ENCODE measurements around the gene TPP1. TPM values are rescaled to one million over a fixed set of nuclear protein-coding genes. Genes with fewer than 3 reads are reported as not detected.

The TPP1 gene
- total RNA-seq, 1 experiment from 2014 or later, result 21.6 TPM

DNA sequence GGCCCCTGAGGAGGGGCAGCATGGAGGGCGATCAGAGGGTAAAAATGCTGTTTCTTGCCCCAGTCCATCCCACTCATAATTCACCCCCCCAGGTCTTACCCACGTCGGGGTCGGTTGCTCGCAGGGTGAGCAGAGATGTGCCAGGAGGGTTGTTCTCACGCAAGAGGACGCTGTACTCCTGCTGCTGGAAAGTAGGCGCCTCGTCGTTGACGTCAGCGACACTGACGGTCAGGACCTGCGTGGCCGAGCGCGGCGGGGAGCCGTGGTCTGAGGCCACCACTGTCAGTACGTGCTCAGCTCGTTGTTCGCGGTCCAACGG is 10.3 kb upstream of the TPP1 start:
- ATAC-seq, result no peak
- H3K79me2 ChIP-seq (ENCODE audit: low read length), result no peaks in the 10 kb centered on the region
- H3F3A ChIP-seq (ENCODE audit: low read length, unreplicated experiment), result no peaks in the 10 kb centered on the region
- H3K27ac ChIP-seq (ENCODE audit: low read length), result no peak overlapping the region
- DNase-seq, result no peak
- H3K9me3 ChIP-seq (ENCODE audit: low read length), result no peaks in the 10 kb centered on the region
- H4K20me1 ChIP-seq (ENCODE audit: low read length), result no peaks in the 10 kb centered on the region
- TF ChIP-seq, protein P1, sequence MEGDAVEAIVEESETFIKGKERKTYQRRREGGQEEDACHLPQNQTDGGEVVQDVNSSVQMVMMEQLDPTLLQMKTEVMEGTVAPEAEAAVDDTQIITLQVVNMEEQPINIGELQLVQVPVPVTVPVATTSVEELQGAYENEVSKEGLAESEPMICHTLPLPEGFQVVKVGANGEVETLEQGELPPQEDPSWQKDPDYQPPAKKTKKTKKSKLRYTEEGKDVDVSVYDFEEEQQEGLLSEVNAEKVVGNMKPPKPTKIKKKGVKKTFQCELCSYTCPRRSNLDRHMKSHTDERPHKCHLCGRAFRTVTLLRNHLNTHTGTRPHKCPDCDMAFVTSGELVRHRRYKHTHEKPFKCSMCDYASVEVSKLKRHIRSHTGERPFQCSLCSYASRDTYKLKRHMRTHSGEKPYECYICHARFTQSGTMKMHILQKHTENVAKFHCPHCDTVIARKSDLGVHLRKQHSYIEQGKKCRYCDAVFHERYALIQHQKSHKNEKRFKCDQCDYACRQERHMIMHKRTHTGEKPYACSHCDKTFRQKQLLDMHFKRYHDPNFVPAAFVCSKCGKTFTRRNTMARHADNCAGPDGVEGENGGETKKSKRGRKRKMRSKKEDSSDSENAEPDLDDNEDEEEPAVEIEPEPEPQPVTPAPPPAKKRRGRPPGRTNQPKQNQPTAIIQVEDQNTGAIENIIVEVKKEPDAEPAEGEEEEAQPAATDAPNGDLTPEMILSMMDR (conservative IDR thresholded peaks at IDR 0.05; ENCODE audit: low read depth, low read length), result no peak
- no peak for TF ChIP-seq EZH2phosphoT487 (IDR thresholded peaks at IDR 0.05; ENCODE audit: borderline replicate concordance, low read length)
- TF ChIP-seq EZH2 (IDR thresholded peaks at IDR 0.05; ENCODE audit: low read length, unreplicated experiment), result no peak
- H3K4me2 ChIP-seq (ENCODE audit: low read length), result no peak overlapping the region
- POLR2A ChIA-PET (ENCODE audit: unreplicated experiment), result no interaction called here
- no peak overlapping the region for H3K9ac ChIP-seq (ENCODE audit: low read length)
- no peak overlapping the region for H3K4me3 ChIP-seq (ENCODE audit: low read length)
- no peaks in the 10 kb centered on the region for H3K27me3 ChIP-seq (ENCODE audit: low read length)
- intact Hi-C loops (cut with micrococcal nuclease), result no loop called here
- no TSS peak for BruUV-seq (replicated peaks)
- H3K4me1 ChIP-seq (ENCODE audit: insufficient read depth, low read length), result no peaks in the 10 kb centered on the region
- H3K36me3 ChIP-seq (ENCODE audit: low read depth, low read length), result no peaks in the 10 kb centered on the region
- CTCF ChIA-PET, result no interaction called here
- H2AFZ ChIP-seq (ENCODE audit: low read length), result no peak overlapping the region
- H3K9me2 ChIP-seq (replicated peaks; ENCODE audit: low read length), result no peaks in the 10 kb centered on the region

DNA sequence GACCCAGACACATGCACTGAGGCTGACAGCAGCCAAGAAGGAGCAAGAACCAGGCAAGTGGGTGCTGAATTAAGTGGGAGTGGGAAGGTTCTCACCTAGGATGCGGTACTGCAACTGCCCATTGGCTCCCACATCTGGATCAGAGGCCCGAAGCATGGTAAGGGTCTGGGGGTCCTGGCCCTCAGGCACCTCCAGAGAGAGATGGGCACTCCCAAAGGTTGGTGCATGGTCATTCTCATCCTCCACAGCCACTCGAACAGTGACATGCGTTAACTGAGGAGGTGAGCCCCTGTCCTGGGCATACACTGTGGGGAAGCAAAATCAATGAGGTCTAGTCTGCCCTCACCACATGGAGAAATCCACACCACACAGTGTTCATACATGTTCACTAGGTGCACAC is 9.3 kb upstream of the TPP1 start:
- POLR2A ChIA-PET (ENCODE audit: unreplicated experiment), result interaction anchor here (0.8 kb wide), 1 partner anchor 9 kb away, joined by 7 read pairs; the partner anchor contains the start of gene TPP1
- Histone ChIP-seq H3K27me3 (ENCODE audit: low read length) (no peaks in the 10 kb centered on the region), H3K4me1 (ENCODE audit: insufficient read depth, low read length) (no peaks in the 10 kb centered on the region)

DNA sequence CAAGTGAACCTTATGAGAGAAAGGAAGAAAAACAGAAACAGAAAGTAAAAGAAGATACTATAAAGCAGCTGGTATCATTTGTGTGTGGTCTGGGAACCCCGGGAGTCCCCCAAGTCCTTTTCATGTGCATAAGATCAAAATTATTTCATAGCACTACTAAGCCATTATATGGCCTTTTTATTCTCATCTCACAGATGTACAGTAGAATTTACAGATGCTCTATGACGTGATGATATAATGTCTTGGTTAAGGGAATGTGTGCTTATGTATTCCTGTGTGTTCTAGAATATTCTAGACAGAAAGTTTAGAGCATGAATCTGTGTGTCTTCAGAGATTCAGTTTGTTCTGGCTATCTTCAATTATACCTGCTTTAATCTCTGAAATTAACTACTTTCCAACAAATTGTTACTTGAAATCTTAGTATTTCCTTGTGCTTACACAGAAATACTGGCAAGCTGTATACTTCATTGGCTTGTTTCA is 8.6 kb upstream of the TPP1 start:
- no peak for TF ChIP-seq EZH2phosphoT487 (IDR thresholded peaks at IDR 0.05; ENCODE audit: borderline replicate concordance, low read length)
- TF ChIP-seq, protein P1 (conservative IDR thresholded peaks at IDR 0.05; ENCODE audit: low read depth, low read length), result no peak
- TF ChIP-seq EZH2 (IDR thresholded peaks at IDR 0.05; ENCODE audit: low read length, unreplicated experiment), result no peak
- no peak for ATAC-seq
- BruUV-seq (replicated peaks), result no TSS peak
- H3K4me2 ChIP-seq (ENCODE audit: low read length), result no peak overlapping the region
- H3F3A ChIP-seq (ENCODE audit: low read length, unreplicated experiment), result no peaks in the 10 kb centered on the region
- no peaks in the 10 kb centered on the region for H3K9me2 ChIP-seq (replicated peaks; ENCODE audit: low read length)
- H3K4me3 ChIP-seq (ENCODE audit: low read length), result no peak overlapping the region
- no peaks in the 10 kb centered on the region for H3K4me1 ChIP-seq (ENCODE audit: insufficient read depth, low read length)
- H3K9me3 ChIP-seq (ENCODE audit: low read length), result no peaks in the 10 kb centered on the region
- H4K20me1 ChIP-seq (ENCODE audit: low read length), result no peaks in the 10 kb centered on the region
- ChIA-PET POLR2A (ENCODE audit: unreplicated experiment) (interaction anchor here (0.8 kb wide), 1 partner anchor 8 kb away, joined by 7 read pairs; the partner anchor contains the start of gene TPP1), CTCF (no interaction called here)
- H3K79me2 ChIP-seq (ENCODE audit: low read length), result no peaks in the 10 kb centered on the region
- no peak for DNase-seq
- no peaks in the 10 kb centered on the region for H3K27me3 ChIP-seq (ENCODE audit: low read length)
- no peak overlapping the region for H2AFZ ChIP-seq (ENCODE audit: low read length)
- intact Hi-C loops (cut with micrococcal nuclease), result no loop called here
- no peak overlapping the region for H3K9ac ChIP-seq (ENCODE audit: low read length)
- H3K27ac ChIP-seq (ENCODE audit: low read length), result no peak overlapping the region
- no peaks in the 10 kb centered on the region for H3K36me3 ChIP-seq (ENCODE audit: low read depth, low read length)

More for the DNA sequence above, 9.3 kb upstream of the TPP1 start:
- Histone ChIP-seq H3K36me3 (ENCODE audit: low read depth, low read length) (no peaks in the 10 kb centered on the region), H3K4me3 (ENCODE audit: low read length) (no peak overlapping the region), H3K4me2 (ENCODE audit: low read length) (no peak overlapping the region), H3K9me2 (replicated peaks; ENCODE audit: low read length) (no peaks in the 10 kb centered on the region), H2AFZ (ENCODE audit: low read length) (no peak overlapping the region), H3K9ac (ENCODE audit: low read length) (no peak overlapping the region), H4K20me1 (ENCODE audit: low read length) (no peaks in the 10 kb centered on the region), H3K79me2 (ENCODE audit: low read length) (no peaks in the 10 kb centered on the region), H3K9me3 (ENCODE audit: low read length) (no peaks in the 10 kb centered on the region), H3K27ac (ENCODE audit: low read length) (no peak overlapping the region), H3F3A (ENCODE audit: low read length, unreplicated experiment) (no peaks in the 10 kb centered on the region)
- TF ChIP-seq EZH2phosphoT487 (IDR thresholded peaks at IDR 0.05; ENCODE audit: borderline replicate concordance, low read length) (no peak), EZH2 (IDR thresholded peaks at IDR 0.05; ENCODE audit: low read length, unreplicated experiment) (no peak)
- TF ChIP-seq, protein P1 (conservative IDR thresholded peaks at IDR 0.05; ENCODE audit: low read depth, low read length), result no peak
- ATAC-seq, result no peak
- CTCF ChIA-PET, result no interaction called here
- intact Hi-C loops (cut with micrococcal nuclease), result no loop called here
- DNase-seq, result no peak
- BruUV-seq (replicated peaks), result no TSS peak

Measured in PC-3 (cell line).